Ovary (tissue), 3 donors: ENCODE measurements around the gene PELO.

ENCODE experiments used
- POLR2A ChIP-seq: fragments of 450-650 bp; IDR thresholded peaks from one replicate; pipeline ENCODE4 v1.6.1; 2017; ENCODE audit warnings: antibody characterized with exemption, mild to moderate bottlenecking, moderate library complexity
- TF ChIP-seq, protein P1 (sequence below), 3 donors: fragments of 450-650 bp in 2 of 3; fragments of 200-600 bp in 1 of 3; IDR thresholded peaks; one replicate each; pipeline versions ENCODE4 v1.5.1 to v1.8.0; 2016 to 2022; ENCODE audit warnings: antibody characterized with exemption in 3 of 3, mild to moderate bottlenecking in 1 of 3
- donor health status: DM: no; HTN: no; CAD: no.

DNA sequence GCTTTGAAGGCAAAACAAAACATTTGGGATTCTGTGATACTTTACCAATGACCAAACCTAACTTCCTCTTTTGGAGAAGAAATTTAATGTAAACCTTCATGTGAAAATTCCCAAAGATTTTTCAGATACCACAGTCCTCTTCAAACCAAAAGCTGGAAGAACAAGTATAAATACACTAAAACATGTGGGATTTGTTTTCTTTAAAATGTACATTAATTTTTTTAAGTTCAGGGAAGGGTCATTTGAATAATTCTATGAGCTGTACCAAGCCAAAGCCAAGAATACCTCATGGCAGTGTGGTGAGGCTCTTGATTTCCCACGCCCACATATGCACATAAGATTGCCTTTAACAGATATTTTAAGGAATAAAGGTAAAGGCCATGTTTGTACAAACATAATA, 28.4 kb upstream of the PELO start:
- TF ChIP-seq, protein P1, sequence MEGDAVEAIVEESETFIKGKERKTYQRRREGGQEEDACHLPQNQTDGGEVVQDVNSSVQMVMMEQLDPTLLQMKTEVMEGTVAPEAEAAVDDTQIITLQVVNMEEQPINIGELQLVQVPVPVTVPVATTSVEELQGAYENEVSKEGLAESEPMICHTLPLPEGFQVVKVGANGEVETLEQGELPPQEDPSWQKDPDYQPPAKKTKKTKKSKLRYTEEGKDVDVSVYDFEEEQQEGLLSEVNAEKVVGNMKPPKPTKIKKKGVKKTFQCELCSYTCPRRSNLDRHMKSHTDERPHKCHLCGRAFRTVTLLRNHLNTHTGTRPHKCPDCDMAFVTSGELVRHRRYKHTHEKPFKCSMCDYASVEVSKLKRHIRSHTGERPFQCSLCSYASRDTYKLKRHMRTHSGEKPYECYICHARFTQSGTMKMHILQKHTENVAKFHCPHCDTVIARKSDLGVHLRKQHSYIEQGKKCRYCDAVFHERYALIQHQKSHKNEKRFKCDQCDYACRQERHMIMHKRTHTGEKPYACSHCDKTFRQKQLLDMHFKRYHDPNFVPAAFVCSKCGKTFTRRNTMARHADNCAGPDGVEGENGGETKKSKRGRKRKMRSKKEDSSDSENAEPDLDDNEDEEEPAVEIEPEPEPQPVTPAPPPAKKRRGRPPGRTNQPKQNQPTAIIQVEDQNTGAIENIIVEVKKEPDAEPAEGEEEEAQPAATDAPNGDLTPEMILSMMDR (IDR thresholded peaks at IDR 0.05): no peak
- TF ChIP-seq POLR2A: no peak
